HAP-1 (cell line): Measurements from ENCODE around the gene SMARCA2.

ENCODE experiments used
- DNase-seq, 2 experiments: peaks; one replicate each; pipeline ENCODE4 v3.0.0-alpha.2; 2016 to 2020; ENCODE audit warnings: low spot score in 2 of 2
- H3K27me3 ChIP-seq: fragments of 250-450 bp; sonication (Bioruptor Pico); 2 replicates; pipeline ENCODE4 v1.5.1; 2020; ENCODE audit warnings: low read depth, mild to moderate bottlenecking, moderate library complexity
- H3K36me3 ChIP-seq: fragments of 250-450 bp; sonication (Bioruptor Pico); replicated peaks from 2 replicates; pipeline ENCODE4 v1.5.1; 2020; ENCODE audit warnings: mild to moderate bottlenecking
- H3K4me1 ChIP-seq: fragments of 250-450 bp; sonication (Bioruptor Pico); 2 replicates; pipeline ENCODE4 v1.5.1; 2020; ENCODE audit warnings: mild to moderate bottlenecking
- H3K4me3 ChIP-seq: fragments of 250-450 bp; sonication (Bioruptor Pico); 2 replicates; pipeline ENCODE4 v1.5.1; 2020; ENCODE audit warnings: mild to moderate bottlenecking, moderate library complexity
- H3K9me3 ChIP-seq: fragments of 250-450 bp; sonication (Bioruptor Pico); 2 replicates; pipeline ENCODE4 v1.5.1; 2020; ENCODE audit warnings: mild to moderate bottlenecking, moderate library complexity
- in situ Hi-C: fragments of 300-500 bp; cut with MboI; formaldehyde crosslinking; loops from 3 replicates; pipeline ENCODE4 v1.14.3; 2020; ENCODE audit warnings: low sequenced_read_pairs, inconsistent platforms, mixed read lengths

Gene SMARCA2

DNA sequence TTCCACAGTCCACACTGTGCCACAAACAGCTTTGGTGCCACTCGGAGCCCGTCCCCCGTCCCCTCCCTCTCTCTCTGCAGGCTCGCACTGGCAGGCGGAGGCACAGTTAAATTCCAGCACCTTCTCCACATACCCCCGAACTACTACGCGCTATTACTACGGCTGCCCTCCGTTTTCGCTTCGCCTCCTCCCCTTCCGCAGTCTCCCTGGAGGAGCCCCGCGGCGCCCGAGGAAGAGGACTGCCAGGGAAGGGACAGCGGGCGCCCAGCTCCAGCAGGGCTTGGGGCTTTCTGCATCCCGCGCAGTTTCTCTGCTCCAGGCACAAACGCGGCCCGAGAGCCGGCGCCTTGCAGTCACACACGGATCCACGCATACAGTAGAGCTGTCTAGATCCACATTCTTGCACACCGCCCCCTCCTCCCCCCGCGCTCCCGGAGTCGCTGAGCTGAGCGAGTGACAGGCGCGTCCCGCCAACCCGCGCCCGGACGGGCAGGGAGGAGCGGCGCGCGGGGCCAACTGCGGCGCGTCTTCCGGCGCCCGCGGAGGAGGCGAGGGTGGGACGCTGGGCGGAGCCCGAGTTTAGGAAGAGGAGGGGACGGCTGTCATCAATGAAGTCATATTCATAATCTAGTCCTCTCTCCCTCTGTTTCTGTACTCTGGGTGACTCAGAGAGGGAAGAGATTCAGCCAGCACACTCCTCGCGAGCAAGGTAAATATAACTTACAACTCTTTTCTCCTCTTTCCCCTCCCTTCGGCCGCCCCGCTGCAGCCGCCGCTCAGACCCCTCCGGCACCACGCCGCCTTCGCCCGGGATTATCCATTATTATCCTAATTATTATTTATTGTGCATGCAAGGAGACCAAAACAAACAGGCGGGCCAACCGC lies at the start of gene SMARCA2:
SMARCA2 (plus strand) TSS at position 652 of the 885 bp plus-strand sequence. CDS start 13,676 bp downstream, outside the sequence.
- peak; percentile 93 to 97 for DNase-seq
- peaks cover 12% of the 10 kb centered on the region for H3K4me1 ChIP-seq
- in situ Hi-C loops, result no loop called here
- H3K36me3 ChIP-seq, result no peaks in the 10 kb centered on the region
- H3K4me3 ChIP-seq, result peak within 1 kb of the TSS; percentile 84
- H3K9me3 ChIP-seq, result no peaks in the 10 kb centered on the region
- peaks cover 10% of the 10 kb centered on the region; the same call in 1 of the 2 replicates for H3K27me3 ChIP-seq

GRCh38 chr9:1966725-1967366 lies 48.3 kb upstream of the SMARCA2 start:
- DNase-seq, result no peak
- H3K36me3 ChIP-seq, result no peaks in the 10 kb centered on the region
- H3K4me1 ChIP-seq, result no peaks in the 10 kb centered on the region
- H3K9me3 ChIP-seq, result no peaks in the 10 kb centered on the region
- no peaks in the 10 kb centered on the region for H3K27me3 ChIP-seq
- in situ Hi-C loops, result no loop called here
- H3K4me3 ChIP-seq, result no peak overlapping the region

DNA sequence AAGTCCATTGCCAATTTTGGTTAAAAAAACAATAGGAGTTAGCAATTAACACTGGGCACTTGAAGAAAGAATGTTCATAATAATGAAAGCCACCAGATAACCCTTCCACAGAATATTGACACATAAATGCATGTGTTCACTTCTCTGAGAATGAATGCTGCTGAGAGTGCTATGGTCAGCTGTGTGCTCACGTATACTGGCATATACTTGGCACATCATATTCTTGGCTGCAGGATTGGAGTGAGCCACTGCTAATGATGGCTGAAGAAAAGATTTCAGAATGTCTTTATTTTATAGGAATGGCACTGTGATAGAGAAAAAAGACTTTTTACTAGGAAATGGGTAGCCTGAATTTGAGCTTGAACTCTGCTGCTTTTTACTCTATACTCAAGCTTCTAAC lies 46.0 kb upstream of the SMARCA2 start:
- DNase-seq, result no peak
- H3K27me3 ChIP-seq, result no peaks in the 10 kb centered on the region
- no peaks in the 10 kb centered on the region for H3K4me1 ChIP-seq
- no peaks in the 10 kb centered on the region for H3K36me3 ChIP-seq
- no peak overlapping the region for H3K4me3 ChIP-seq
- in situ Hi-C loops, result no loop called here
- no peaks in the 10 kb centered on the region for H3K9me3 ChIP-seq

DNA sequence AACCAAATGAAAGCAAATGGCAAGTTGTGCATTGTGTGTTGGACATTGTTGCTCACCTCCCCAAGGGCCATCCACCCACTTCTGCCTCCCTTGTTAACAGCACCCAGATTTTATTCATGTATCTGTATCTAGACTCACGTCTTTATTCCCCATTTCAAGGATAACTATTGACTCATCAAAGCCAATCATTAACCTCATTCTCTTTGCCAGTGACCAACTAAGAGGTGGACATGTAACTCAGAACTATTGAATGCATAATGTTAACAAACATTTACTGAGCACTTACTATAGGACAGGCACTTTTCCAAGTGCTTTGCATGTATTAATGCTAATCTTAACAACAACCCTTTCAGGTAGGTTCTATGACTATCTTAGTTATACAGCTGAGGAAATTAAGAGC lies 45.2 kb upstream of the SMARCA2 start:
- Histone ChIP-seq H3K4me1 (no peaks in the 10 kb centered on the region), H3K36me3 (no peaks in the 10 kb centered on the region), H3K4me3 (no peak overlapping the region), H3K9me3 (no peaks in the 10 kb centered on the region), H3K27me3 (no peaks in the 10 kb centered on the region)
- no peak for DNase-seq
- in situ Hi-C loops, result no loop called here

GRCh38 chr9:1972672-1973071 lies 42.5 kb upstream of the SMARCA2 start:
- no peak overlapping the region for H3K4me3 ChIP-seq
- DNase-seq, result no peak
- H3K36me3 ChIP-seq, result no peaks in the 10 kb centered on the region
- H3K9me3 ChIP-seq, result no peaks in the 10 kb centered on the region
- H3K4me1 ChIP-seq, result no peaks in the 10 kb centered on the region
- no peaks in the 10 kb centered on the region for H3K27me3 ChIP-seq
- in situ Hi-C loops, result no loop called here

DNA sequence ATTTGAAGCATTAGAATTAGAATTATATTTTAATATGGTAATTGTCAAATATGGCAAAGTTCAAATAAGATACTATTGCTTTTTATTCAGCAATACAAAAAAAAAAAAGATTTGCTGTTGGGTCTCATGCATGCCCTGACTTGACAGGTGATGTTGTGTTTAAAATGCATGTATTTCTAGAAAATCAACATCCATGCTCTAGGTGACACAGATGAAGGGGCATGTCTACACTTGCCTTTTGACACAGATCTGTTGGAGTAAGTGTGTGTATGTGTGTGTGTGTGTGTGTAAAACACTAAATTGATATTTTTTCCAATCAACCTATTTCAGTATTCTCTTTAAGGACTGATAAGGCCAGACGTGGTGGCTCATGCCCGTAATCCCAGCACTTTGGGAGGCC lies 38.1 kb upstream of the SMARCA2 start:
- H3K4me1 ChIP-seq, result no peaks in the 10 kb centered on the region
- H3K4me3 ChIP-seq, result no peak overlapping the region
- H3K27me3 ChIP-seq, result no peaks in the 10 kb centered on the region; the same call in 1 of the 2 replicates
- no peaks in the 10 kb centered on the region for H3K9me3 ChIP-seq
- H3K36me3 ChIP-seq, result no peaks in the 10 kb centered on the region
- in situ Hi-C loops, result no loop called here
- no peak for DNase-seq

DNA sequence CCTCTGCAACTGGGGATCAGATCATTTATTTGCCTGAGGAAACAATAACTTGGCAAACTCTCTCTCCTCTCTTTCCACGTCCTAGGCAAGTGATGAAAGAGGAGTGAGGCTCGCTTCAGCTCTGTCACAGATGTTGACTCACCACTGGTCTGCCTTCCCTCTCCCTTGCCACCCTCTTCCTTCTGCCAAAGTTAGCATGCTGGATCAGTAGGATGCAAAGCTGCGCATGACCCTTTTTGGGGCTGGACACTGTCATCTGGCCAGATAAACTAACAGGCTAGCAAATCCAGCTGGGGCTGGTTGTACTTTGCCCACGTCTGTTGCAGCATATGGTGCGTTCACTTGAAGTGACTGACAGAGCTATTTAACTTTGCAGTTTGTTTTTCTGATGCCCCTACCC lies 36.2 kb upstream of the SMARCA2 start:
- H3K27me3 ChIP-seq, result no peaks in the 10 kb centered on the region; the same call in 1 of the 2 replicates
- no peaks in the 10 kb centered on the region for H3K4me1 ChIP-seq
- H3K9me3 ChIP-seq, result no peaks in the 10 kb centered on the region
- H3K36me3 ChIP-seq, result no peaks in the 10 kb centered on the region
- H3K4me3 ChIP-seq, result no peak overlapping the region
- in situ Hi-C loops, result no loop called here
- no peak for DNase-seq

DNA sequence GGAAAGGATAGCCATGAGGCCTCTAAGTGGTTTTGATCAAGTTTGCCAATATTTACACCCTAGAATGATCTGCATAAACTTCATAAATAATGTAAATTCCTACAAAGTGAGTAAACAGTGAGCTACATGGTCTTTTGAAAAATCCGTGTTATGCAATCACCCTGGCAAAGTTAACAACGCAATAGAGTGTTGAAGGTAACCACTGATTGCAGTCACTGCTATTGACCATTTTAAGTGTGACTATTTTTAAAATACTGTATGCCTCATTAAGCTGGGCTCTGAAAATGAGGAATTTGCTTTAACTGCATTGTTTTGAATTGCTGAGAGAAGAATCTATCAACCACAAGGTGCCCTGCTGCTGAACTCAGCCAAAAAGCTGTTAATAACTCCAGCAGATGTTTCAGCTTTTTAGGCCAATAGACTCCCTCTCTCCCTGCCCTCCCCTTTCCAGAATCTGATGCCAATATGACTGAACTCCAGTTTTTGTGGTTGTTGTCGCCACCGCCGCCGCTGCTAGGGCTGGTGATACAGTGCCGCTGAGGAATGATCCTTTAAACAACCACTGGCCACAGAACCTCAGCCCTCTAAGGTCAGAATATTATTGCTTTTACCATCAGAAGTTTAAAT lies 35.3 kb upstream of the SMARCA2 start:
- Histone ChIP-seq H3K9me3 (no peaks in the 10 kb centered on the region), H3K4me1 (no peaks in the 10 kb centered on the region), H3K27me3 (no peaks in the 10 kb centered on the region; the same call in 1 of the 2 replicates), H3K36me3 (no peaks in the 10 kb centered on the region), H3K4me3 (no peak overlapping the region)
- in situ Hi-C loops, result no loop called here
- DNase-seq, result no peak

DNA sequence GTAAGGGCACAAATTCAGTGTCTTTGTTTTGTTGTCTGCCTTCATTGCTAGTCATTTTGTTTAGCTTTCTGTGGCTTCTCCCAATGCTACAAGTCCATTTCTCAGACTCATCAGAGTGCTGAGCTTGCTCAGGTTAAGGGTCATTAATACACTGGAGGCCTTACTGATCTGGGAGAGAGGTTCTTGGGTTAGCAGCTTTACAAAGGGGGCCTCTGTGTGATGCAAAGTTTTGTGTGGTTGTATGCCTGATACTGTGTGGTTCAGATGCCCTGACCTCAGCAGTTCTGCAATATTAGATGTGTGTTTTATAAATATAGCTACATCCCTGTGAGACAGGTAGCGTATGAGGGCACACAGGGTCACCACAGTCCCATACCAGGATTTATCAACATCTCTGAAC lies 34.8 kb upstream of the SMARCA2 start:
- H3K9me3 ChIP-seq, result no peaks in the 10 kb centered on the region
- no peak overlapping the region for H3K4me3 ChIP-seq
- in situ Hi-C loops, result no loop called here
- no peaks in the 10 kb centered on the region for H3K4me1 ChIP-seq
- no peaks in the 10 kb centered on the region; the same call in 1 of the 2 replicates for H3K27me3 ChIP-seq
- H3K36me3 ChIP-seq, result no peaks in the 10 kb centered on the region
- no peak for DNase-seq

DNA sequence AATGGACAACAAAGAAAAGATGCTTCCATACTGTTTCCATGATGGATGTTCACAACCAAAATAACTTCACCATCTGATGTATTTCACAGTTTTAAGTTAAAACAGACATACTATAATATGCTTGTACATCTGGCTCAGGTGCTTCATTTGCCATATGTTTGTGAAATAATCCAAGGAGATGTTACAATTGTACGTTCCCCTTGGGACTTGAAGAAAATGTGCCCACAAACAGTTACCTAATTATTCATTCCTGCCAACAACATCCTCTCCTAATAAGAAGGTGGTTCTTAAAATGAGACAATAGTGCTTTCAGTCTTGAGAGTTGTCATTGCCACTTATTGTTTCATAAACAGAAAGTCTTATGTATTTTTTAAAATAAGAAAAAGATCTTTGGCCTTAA lies 33.1 kb upstream of the SMARCA2 start:
- no peaks in the 10 kb centered on the region; the same call in 1 of the 2 replicates for H3K27me3 ChIP-seq
- DNase-seq, result no peak
- in situ Hi-C loops, result no loop called here
- no peak overlapping the region for H3K4me3 ChIP-seq
- H3K4me1 ChIP-seq, result no peaks in the 10 kb centered on the region
- H3K9me3 ChIP-seq, result no peaks in the 10 kb centered on the region
- H3K36me3 ChIP-seq, result no peaks in the 10 kb centered on the region

DNA sequence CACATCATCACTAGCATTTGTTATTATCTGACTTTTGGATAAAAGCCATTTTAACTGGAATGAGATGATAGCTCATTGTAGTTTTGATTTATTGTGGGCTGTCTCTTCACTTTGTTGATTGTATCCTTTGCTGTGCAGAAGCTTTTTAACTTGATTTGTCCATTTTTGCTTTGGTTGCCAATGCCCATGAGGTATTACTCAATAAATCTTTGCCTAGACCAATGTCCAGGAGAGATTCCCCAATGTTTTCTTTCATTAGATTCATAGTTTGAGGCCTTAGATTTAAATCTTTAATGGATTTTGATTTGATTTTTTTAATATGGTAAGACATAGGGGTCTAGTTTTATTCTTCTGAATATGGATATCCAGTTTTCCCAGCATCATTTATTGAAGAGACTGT lies 28.8 kb upstream of the SMARCA2 start:
- no peaks in the 10 kb centered on the region; the same call in 1 of the 2 replicates for H3K27me3 ChIP-seq
- DNase-seq, result no peak
- in situ Hi-C loops, result no loop called here
- no peaks in the 10 kb centered on the region for H3K9me3 ChIP-seq
- H3K4me3 ChIP-seq, result no peak overlapping the region
- no peaks in the 10 kb centered on the region for H3K36me3 ChIP-seq
- no peaks in the 10 kb centered on the region for H3K4me1 ChIP-seq

DNA sequence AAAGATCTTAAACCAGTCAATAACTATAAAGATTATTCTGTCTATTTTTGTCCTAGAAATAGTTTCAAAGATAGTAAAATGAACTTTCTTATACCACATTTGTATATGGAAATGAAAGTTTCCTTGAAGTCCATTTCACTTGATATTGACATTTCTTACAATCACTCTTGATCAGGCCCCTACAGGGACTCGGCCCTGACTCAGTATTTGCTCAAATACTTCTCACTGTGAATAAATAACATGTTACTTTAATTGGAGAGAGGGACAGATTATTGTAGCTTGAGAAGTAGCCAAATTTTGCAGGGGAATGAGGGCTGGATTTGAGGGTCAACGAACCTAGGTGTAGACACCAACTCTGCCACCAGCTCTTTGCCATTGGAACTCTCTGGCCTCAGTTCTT lies 25.6 kb upstream of the SMARCA2 start:
- no peaks in the 10 kb centered on the region for H3K4me1 ChIP-seq
- H3K36me3 ChIP-seq, result no peaks in the 10 kb centered on the region
- no peak overlapping the region for H3K4me3 ChIP-seq
- in situ Hi-C loops, result no loop called here
- H3K27me3 ChIP-seq, result no peaks in the 10 kb centered on the region
- DNase-seq, result no peak
- H3K9me3 ChIP-seq, result no peaks in the 10 kb centered on the region

DNA sequence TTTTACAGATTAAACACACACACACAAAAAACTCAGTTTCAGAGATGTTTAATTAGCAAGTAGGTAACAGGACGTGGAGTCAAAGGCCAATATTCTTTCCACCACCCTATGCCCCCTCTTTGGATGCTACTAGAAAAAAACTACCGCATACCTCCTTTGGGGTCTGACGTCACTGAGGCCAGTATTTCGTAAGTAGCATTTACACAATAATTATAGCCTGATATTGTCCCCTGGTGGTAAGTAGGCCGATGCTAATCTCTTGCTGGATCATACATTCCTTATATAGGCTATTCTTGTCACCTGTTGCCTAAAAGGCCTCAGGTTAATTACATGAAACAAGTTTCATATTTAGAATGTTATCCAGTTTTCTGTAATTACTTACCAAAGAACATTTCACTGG lies 21.0 kb upstream of the SMARCA2 start:
- DNase-seq, result no peak
- Histone ChIP-seq H3K9me3 (no peaks in the 10 kb centered on the region), H3K4me3 (no peak overlapping the region), H3K36me3 (no peaks in the 10 kb centered on the region), H3K27me3 (no peaks in the 10 kb centered on the region; the same call in 1 of the 2 replicates), H3K4me1 (no peaks in the 10 kb centered on the region)
- in situ Hi-C loops, result no loop called here

- Histone ChIP-seq H3K4me1 (no peaks in the 10 kb centered on the region), H3K4me3 (no peak overlapping the region), H3K9me3 (no peaks in the 10 kb centered on the region), H3K27me3 (no peaks in the 10 kb centered on the region; the same call in 1 of the 2 replicates), H3K36me3 (no peaks in the 10 kb centered on the region)
- in situ Hi-C loops, result no loop called here
- no peak for DNase-seq
Observed at GRCh38 chr9:1995084-1995483, 20.1 kb upstream of the SMARCA2 start.
